GM12878 (cell line): ENCODE data around the gene SCARB2. TPM values are rescaled to one million over a fixed set of nuclear protein-coding genes. Genes with fewer than 3 reads are reported as not detected.
"Not testable (repeated sequence)": the region's sequence is repeated elsewhere in the genome, so short reads cannot be mapped to it uniquely, and the experiment has no call there.

Experiments used
- ATAC-seq: fragments of 200-7000 bp; cut with Tn5 transposase; 3 replicates; pipeline ENCODE4 v1.9.1; 2020; ENCODE audit warnings: mild to moderate bottlenecking, moderate library complexity
- BruUV-seq: library from RNA; stranded (reverse); fragments of 400-500 nt; replicated peaks from 2 replicates; lab custom pipeline; 2021; lab: Mats Ljungman, UMichigan
- CTCF ChIA-PET: fragments of 300-600 bp; sonication (Branson Sonifier 250); formaldehyde crosslinking; extraction: SDS; loops from one replicate; lab custom pipeline; 2021; ENCODE audit warnings: inconsistent platforms; lab: Yijun Ruan, JAX
- POLR2A ChIA-PET: fragments of 350-600 bp; formaldehyde crosslinking; extraction: SDS; loops from one replicate; lab custom pipeline; 2021; ENCODE audit warnings: inconsistent platforms; lab: Charles Lee
- RAD21 ChIA-PET: fragments of 300-600 bp; sonication (Branson Sonifier 250); formaldehyde crosslinking; loops from one replicate; lab custom pipeline; 2023; ENCODE audit warnings: antibody characterized with exemption; ENCODE audit not compliant: unreplicated experiment; lab: Charles Lee
- SMC1A ChIA-PET: fragments of 300-600 bp; sonication (Branson Sonifier 250); formaldehyde crosslinking; loops from one replicate; lab custom pipeline; 2023; ENCODE audit not compliant: unreplicated experiment, uncharacterized antibody; lab: Charles Lee
- DNase-seq: peaks from one replicate; pipeline ENCODE4 v3.0.0-alpha.2; 2011; ENCODE audit warnings: low read depth, low spot score
- FAIRE-seq: peaks from 3 replicates; lab custom pipeline; 2011; peaks lifted over from hg19 to GRCh38; lab: Jason Lieb, UNC
- H2AFZ ChIP-seq: 2 replicates; pipeline ENCODE4 v1.6.0; 2011; ENCODE audit warnings: low read depth, low read length, control low read depth; ENCODE audit not compliant: control insufficient read depth
- H3K27ac ChIP-seq: 2 replicates; pipeline ENCODE4 v1.5.1; 2011; ENCODE audit warnings: control low read depth; ENCODE audit not compliant: control insufficient read depth, insufficient read depth
- H3K27me3 ChIP-seq, 2 experiments: replicated peaks in 1 of 2; 2 replicates each; pipeline versions ENCODE4 v1.6.0 to v1.6.1; 2011; ENCODE audit warnings: low read length in 1 of 2; ENCODE audit not compliant: control insufficient read depth in 2 of 2, insufficient read depth in 2 of 2
- H3K36me3 ChIP-seq, 2 experiments: 2 replicates each; pipeline ENCODE4 v1.5.1; 2011; ENCODE audit warnings: low read length in 1 of 2; ENCODE audit not compliant: control insufficient read depth in 2 of 2, insufficient read depth in 2 of 2
- H3K4me1 ChIP-seq: 2 replicates; pipeline ENCODE4 v1.6.1; 2011; ENCODE audit warnings: mild to moderate bottlenecking, low read length, moderate library complexity, mixed read lengths; ENCODE audit not compliant: control insufficient read depth, insufficient read depth
- H3K4me2 ChIP-seq: 2 replicates; pipeline ENCODE4 v1.6.0; 2011; ENCODE audit warnings: control low read depth; ENCODE audit not compliant: control insufficient read depth, insufficient read depth
- H3K4me3 ChIP-seq: fragments of 200-600 bp; sonication (generic); 2 replicates; pipeline ENCODE4 v1.5.1; 2016
- H3K79me2 ChIP-seq: 2 replicates; pipeline ENCODE4 v1.6.0; 2011; ENCODE audit warnings: low read length; ENCODE audit not compliant: control insufficient read depth, insufficient read depth
- H3K9ac ChIP-seq: 2 replicates; pipeline ENCODE4 v1.8.0; 2011; ENCODE audit warnings: low read length, control low read depth, mixed read lengths; ENCODE audit not compliant: control insufficient read depth, insufficient read depth
- H3K9me3 ChIP-seq: replicated peaks from 3 replicates; pipeline ENCODE4 v1.5.1; 2011; ENCODE audit warnings: mild to moderate bottlenecking, low read length; ENCODE audit not compliant: control insufficient read depth, insufficient read depth
- H4K20me1 ChIP-seq: 2 replicates; pipeline ENCODE4 v1.6.0; 2011; ENCODE audit not compliant: control insufficient read depth, insufficient read depth
- ASH2L ChIP-seq: fragments of 300-600, 200-600 bp; sonication (generic); IDR thresholded peaks from 2 replicates; pipeline ENCODE4 v1.6.1; 2017; ENCODE audit warnings: low read depth, mild to moderate bottlenecking, borderline replicate concordance
- BHLHE40 ChIP-seq, 2 experiments: fragments of 450-650 bp in 1 of 2; IDR thresholded peaks; 2 replicates each; pipeline ENCODE4 v1.6.1; 2011 to 2017; ENCODE audit warnings: low read depth in 2 of 2, borderline replicate concordance in 1 of 2, improper control_type of control experiment in 1 of 2, low read length in 1 of 2, mild to moderate bottlenecking in 1 of 2
- CBX5 ChIP-seq: sonication (generic); IDR thresholded peaks from 2 replicates; pipeline ENCODE4 v1.6.1; 2016; ENCODE audit warnings: low read depth, moderate library complexity, mild to moderate bottlenecking, inconsistent platforms
- CTCF ChIP-seq, 3 experiments: IDR thresholded peaks in 2 of 3; conservative IDR thresholded peaks in 1 of 3; 2 replicates each; pipeline ENCODE4 v1.5.1; 2011; ENCODE audit warnings: low read depth in 3 of 3, low read length in 3 of 3, mild to moderate bottlenecking in 3 of 3, control low read depth in 2 of 3, moderate library complexity in 2 of 3, inconsistent platforms in 1 of 3, mixed read lengths in 1 of 3; ENCODE audit not compliant: control insufficient read depth in 2 of 3, insufficient read depth in 1 of 3; ENCODE audit errors: extremely low read depth in 1 of 3
- EZH2 ChIP-seq: IDR thresholded peaks from 2 replicates; pipeline ENCODE4 v1.6.1; 2012; ENCODE audit warnings: low read depth, mild to moderate bottlenecking, control low read depth, inconsistent platforms, low read length, borderline replicate concordance; ENCODE audit not compliant: control insufficient read depth
- FOS ChIP-seq: IDR thresholded peaks from 3 replicates; pipeline ENCODE4 v1.6.1; 2011; ENCODE audit warnings: borderline replicate concordance; ENCODE audit not compliant: insufficient read length; ENCODE audit errors: extremely low read depth
- GATAD2B ChIP-seq: fragments of 450-650 bp; conservative IDR thresholded peaks from 2 replicates; pipeline ENCODE4 v1.6.1; 2017; ENCODE audit warnings: low read depth, mild to moderate bottlenecking, moderate library complexity
- HDAC2 ChIP-seq: fragments of 200-600 bp; sonication (generic); IDR thresholded peaks from 2 replicates; pipeline ENCODE4 v1.6.1; 2017
- MTA3 ChIP-seq: IDR thresholded peaks from 2 replicates; pipeline ENCODE4 v1.6.1; 2012; ENCODE audit warnings: low read length, inconsistent platforms, borderline replicate concordance
- PAX8 ChIP-seq: fragments of 450-650 bp; IDR thresholded peaks from 2 replicates; pipeline ENCODE4 v1.6.1; 2017; ENCODE audit warnings: mild to moderate bottlenecking, moderate library complexity
- RAD21 ChIP-seq: IDR thresholded peaks from 2 replicates; pipeline ENCODE4 v1.6.1; 2011; ENCODE audit warnings: mild to moderate bottlenecking, low read depth, low read length, moderate library complexity; ENCODE audit not compliant: insufficient read depth
- SIN3A ChIP-seq: IDR thresholded peaks from 2 replicates; pipeline ENCODE4 v1.6.1; 2012; ENCODE audit warnings: low read depth, low read length, improper control_type of control experiment
- SUZ12 ChIP-seq: fragments of 200-600 bp; sonication (generic); IDR thresholded peaks from one replicate; pipeline ENCODE4 v1.6.1; 2018; ENCODE audit warnings: antibody characterized with exemption, mild to moderate bottlenecking; ENCODE audit not compliant: unreplicated experiment
- WGBS: methylation state at CpG from one replicate; pipeline ENCODE4 v1.1.6; 2016; ENCODE audit warnings: low lambda C conversion rate; ENCODE audit not compliant: insufficient replicate concordance, insufficient coverage; ENCODE audit errors: missing lambda C conversion rate; 5-methylcytosine and 5-hydroxymethylcytosine counted together
- in situ Hi-C: fragments of 300-500 bp; cut with MboI; formaldehyde crosslinking; loops from 9 replicates; pipeline ENCODE4 v1.14.3; 2018; ENCODE audit warnings: mixed read lengths
- intact Hi-C: fragments of 100-400 bp; cut with micrococcal nuclease; formaldehyde crosslinking; loops from one replicate; pipeline ENCODE4 v1.14.2; 2022; ENCODE audit not compliant: unreplicated experiment
- polyA plus RNA-seq, 11 experiments: library from polyadenylated mRNA; depleted of rRNA in 4 of 11; unstranded in 6 of 11; stranded (reverse) in 5 of 11; fragments of >200 nt; fragmentation: Nextera tagmentation in 4 of 11; fragmentation: Illumina TruSeq in 1 of 11; extraction: Ambion mirVana in 4 of 11; extraction: Trizol in 1 of 11; gene quantifications; 1 replicate in 1 of 11; 2 replicates in 10 of 11; pipeline versions ENCODE4 v1.2.1 to v1.2.3, GENCODE V29; 2011 to 2016; ENCODE audit warnings: inconsistent platforms in 2 of 11, missing spikeins in 2 of 11, low read depth in 1 of 11
- total RNA-seq, 4 experiments: library from RNA; depleted of rRNA in 3 of 4; stranded (reverse); fragments of >200 nt in 3 of 4; fragmentation: Illumina TruSeq in 1 of 4; extraction: Trizol in 1 of 4; gene quantifications; 2 replicates each; pipeline versions ENCODE4 v1.2.1 to v1.2.3, GENCODE V29; 2013 to 2021
- TF ChIP-seq, protein P1 (sequence below): IDR thresholded peaks from 2 replicates; pipeline ENCODE4 v1.6.1; 2011; ENCODE audit warnings: low read depth, mild to moderate bottlenecking, low read length, moderate library complexity, borderline replicate concordance; ENCODE audit errors: extremely low read depth

SCARB2 gene
- total and polyA plus RNA-seq, 10 of the 15 experiments (the other 5 are each of a cell fraction or from before 2014, with no cell fraction given) = 2.1 to 11.7 (median 9.5) TPM

DNA sequence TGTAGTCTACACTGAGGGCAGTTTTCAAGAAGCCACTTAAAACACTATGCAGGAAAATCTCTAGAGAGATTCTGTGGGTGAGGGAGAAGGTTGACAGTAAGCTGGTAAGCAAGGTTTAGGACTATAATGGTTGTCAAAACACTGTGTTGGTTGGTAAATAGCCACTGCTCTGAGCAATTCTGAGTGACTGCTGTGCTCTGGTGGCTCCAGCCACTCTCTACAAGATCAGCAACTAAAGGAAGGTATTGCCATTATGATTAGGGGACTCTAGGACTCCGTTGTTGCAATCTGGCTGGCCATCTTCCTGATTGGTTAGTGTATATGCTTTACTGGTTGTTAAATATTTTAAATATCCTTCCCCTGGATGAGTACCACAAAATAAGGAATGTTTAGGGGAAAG is 32.4 kb upstream of the SCARB2 start:
- ChIA-PET POLR2A (no interaction called here), CTCF (interaction anchor here (0.7 to 2.0 kb wide), 2 partner anchors 66 to 132 kb away, joined by 3 to 8 read pairs; no protein-coding TSS in a partner anchor), SMC1A (interaction anchor here (1.0 to 1.3 kb wide), 2 partner anchors 65 to 309 kb away, joined by 3 read pairs; no protein-coding TSS in a partner anchor)
- H4K20me1 ChIP-seq = no peaks in the 10 kb centered on the region
- no peak overlapping the region for H3K4me3 ChIP-seq
- H3K36me3 ChIP-seq = no peaks in the 10 kb centered on the region
- no TSS peak for BruUV-seq
- TF ChIP-seq FOS (no peak), BHLHE40 (IDR thresholded peaks at IDR 0.05; ENCODE audit: borderline replicate concordance in 1 of 2, low read depth in 2 of 2, low read length in 1 of 2) (no peak), PAX8 (no peak), CBX5 (no peak), SUZ12 (no peak), SIN3A (no peak), CTCF (IDR thresholded peaks at IDR 0.05 in 2 of 3, conservative IDR thresholded peaks at IDR 0.05 in 1 of 3; ENCODE audit: control insufficient read depth in 2 of 3, extremely low read depth in 1 of 3, insufficient read depth in 1 of 3, low read depth in 3 of 3, low read length in 3 of 3) (peak in 1 of 3 experiments; percentile 18; a peak in 2 of 6 replicates), ASH2L (no peak), MTA3 (no peak), HDAC2 (no peak), RAD21 (peak; percentile 39; the same call in 1 of the 2 replicates), GATAD2B (no peak), EZH2 (no peak)
- TF ChIP-seq, protein P1, sequence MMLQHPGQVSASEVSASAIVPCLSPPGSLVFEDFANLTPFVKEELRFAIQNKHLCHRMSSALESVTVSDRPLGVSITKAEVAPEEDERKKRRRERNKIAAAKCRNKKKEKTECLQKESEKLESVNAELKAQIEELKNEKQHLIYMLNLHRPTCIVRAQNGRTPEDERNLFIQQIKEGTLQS = no peak
- TF ChIP-seq, all 136 proteins: peak for 2
- peaks cover under 1 to 2% of the 10 kb centered on the region in 2 experiments; a peak in 3 of 4 replicates for H3K27me3 ChIP-seq
- no peak overlapping the region for H3K9ac ChIP-seq
- H3K4me2 ChIP-seq = no peak overlapping the region
- ATAC-seq (no peak), FAIRE-seq (no peak), DNase-seq (no peak)
- no peaks in the 10 kb centered on the region for H3K9me3 ChIP-seq
- no peaks in the 10 kb centered on the region for H3K79me2 ChIP-seq
- H3K4me1 ChIP-seq = no peaks in the 10 kb centered on the region
- 38% methylated on average over 1 of the region's 1 CpG for WGBS
- in situ Hi-C loops (no loop called here), intact Hi-C loops (no loop called here)
- RAD21 ChIA-PET = no interaction called here
- no peak overlapping the region for H3K27ac ChIP-seq
- no peak overlapping the region for H2AFZ ChIP-seq

GRCh38 chr4:76243877-76244276 is 30.3 kb upstream of the SCARB2 start:
- H3K27me3 ChIP-seq, DNase-seq, POLR2A ChIA-PET, H3K4me1 ChIP-seq, ATAC-seq, H3K79me2 ChIP-seq, H3K4me2 ChIP-seq, CTCF ChIA-PET, FAIRE-seq, SMC1A ChIA-PET, H3K4me3 ChIP-seq, H4K20me1 ChIP-seq, RAD21 ChIA-PET, H3K9me3 ChIP-seq, H3K27ac ChIP-seq, intact Hi-C loops, H2AFZ ChIP-seq, H3K9ac ChIP-seq, H3K36me3 ChIP-seq, BruUV-seq, in situ Hi-C loops: not testable (repeated sequence)
- WGBS = 92% methylated on average over 2 of the region's 2 CpGs
